ENCODE measurements around the gene PLPP4. TPM values are rescaled to one million over a fixed set of nuclear protein-coding genes. Genes with fewer than 3 reads are reported as not detected.

Gene PLPP4
- total and polyA plus RNA-seq, 2 donors (not counting 3 experiments of a cell fraction or from before 2014, with no cell fraction given), result 15.5 to 36.4 TPM

GRCh38 chr10:120562956-120563355 is 105.9 kb downstream of the PLPP4 start:
- TF ChIP-seq EZH2 (IDR thresholded peaks at IDR 0.05; ENCODE audit: borderline replicate concordance, low read depth, low read length, severe bottlenecking) (no peak), POLR2AphosphoS5 (IDR thresholded peaks at IDR 0.05; ENCODE audit: insufficient read depth, low read depth, low read length) (no peak), POLR2A (IDR thresholded peaks at IDR 0.05; ENCODE audit: low read depth, low read length) (no peak), GATA2 (IDR thresholded peaks at IDR 0.05; ENCODE audit: insufficient read depth, insufficient read length, low read depth, low read length) (no peak), CTCF (IDR thresholded peaks at IDR 0.05; ENCODE audit: extremely low read depth in 1 of 2, insufficient read depth in 1 of 2, low read depth in 1 of 2, low read length in 2 of 2) (no peak), MYC (IDR thresholded peaks at IDR 0.05; ENCODE audit: low read depth, low read length) (no peak), JUN (IDR thresholded peaks at IDR 0.05; ENCODE audit: borderline replicate concordance, insufficient read depth, insufficient read length, low read depth) (no peak), MAX (IDR thresholded peaks at IDR 0.05; ENCODE audit: insufficient read depth, insufficient read length) (no peak), FOS (IDR thresholded peaks at IDR 0.05; ENCODE audit: borderline replicate concordance, insufficient read depth, low read length) (no peak)
- Histone ChIP-seq H3K79me2 (ENCODE audit: control insufficient read depth, insufficient read depth, low read length) (no peaks in the 10 kb centered on the region), H3K9me3 (replicated peaks; ENCODE audit: control insufficient read depth, insufficient read depth, low read length) (no peaks in the 10 kb centered on the region), H3K4me1 (ENCODE audit: control insufficient read depth, extremely low read depth, insufficient read depth, low read length) (no peaks in the 10 kb centered on the region), H3K4me2 (ENCODE audit: insufficient read depth, low read length) (no peak overlapping the region), H4K20me1 (replicated peaks; ENCODE audit: control insufficient read depth, extremely low read depth, insufficient read depth, low read length) (no peaks in the 10 kb centered on the region), H2AFZ (ENCODE audit: low read depth, low read length) (no peak overlapping the region), H3K4me3 (replicated peaks in 1 of 3; ENCODE audit: insufficient read depth in 1 of 3, low read depth in 1 of 3, low read length in 3 of 3) (no peak overlapping the region), H3K9me1 (replicated peaks; ENCODE audit: control insufficient read depth, extremely low read depth, insufficient read depth, low read length) (no peaks in the 10 kb centered on the region), H3K27me3 (ENCODE audit: control insufficient read depth in 2 of 2, insufficient read depth in 2 of 2, low read length in 2 of 2) (no peaks in the 10 kb centered on the region), H3K36me3 (ENCODE audit: control insufficient read depth in 2 of 2, extremely low read depth in 1 of 2, insufficient read depth in 2 of 2, low read length in 2 of 2) (no peaks in the 10 kb centered on the region), H3K27ac (ENCODE audit: insufficient read depth, low read depth, low read length) (no peak overlapping the region), H3K9ac (replicated peaks; ENCODE audit: extremely low read depth, insufficient read depth, low read length) (no peak overlapping the region)
- BruUV-seq (replicated peaks), result no TSS peak
- FAIRE-seq (no peak), DNase-seq (ENCODE audit: low read depth, low spot score) (no peak)
- dilution Hi-C loops (cut with MboI; ENCODE audit: extremely low pct_ligation_motif_present, low sequenced_read_pairs) (no loop called here), intact Hi-C loops (cut with micrococcal nuclease) (no loop called here)
- POLR2A ChIA-PET, result no interaction called here
- CTCF ChIA-PET, result interaction anchor here (1.2 kb wide), 1 partner anchor 226 kb away, joined by 3 read pairs; no protein-coding TSS in a partner anchor
